ENCODE measurements around the gene KCNMA1.

Gene KCNMA1

GRCh38 chr10:77229704-77230103 is 407.9 kb downstream of the KCNMA1 start:
- no peak for DNase-seq (ENCODE audit: low read depth in 2 of 3, low spot score in 2 of 3)

GRCh38 chr10:77228559-77228958 is 409.0 kb downstream of the KCNMA1 start:
- no peak for DNase-seq (ENCODE audit: low read depth in 2 of 3, low spot score in 2 of 3)

- DNase-seq (ENCODE audit: low read depth in 2 of 3, low spot score in 2 of 3): no peak
These were observed 410.6 kb downstream of the KCNMA1 start for GRCh38 chr10:77226853-77227565.

- DNase-seq (ENCODE audit: low read depth in 2 of 3, low spot score in 2 of 3): no peak
These were observed 411.2 kb downstream of the KCNMA1 start for GRCh38 chr10:77226452-77226851.

GRCh38 chr10:77226020-77226419 is 411.6 kb downstream of the KCNMA1 start:
- DNase-seq (ENCODE audit: low read depth in 2 of 3, low spot score in 2 of 3): no peak

- no peak for DNase-seq (ENCODE audit: low read depth in 2 of 3, low spot score in 2 of 3)
These were observed 413.8 kb downstream of the KCNMA1 start for GRCh38 chr10:77223526-77224460.

- no peak for DNase-seq (ENCODE audit: low read depth in 2 of 3, low spot score in 2 of 3)
These were observed 417.5 kb downstream of the KCNMA1 start for GRCh38 chr10:77220150-77220549.

GRCh38 chr10:77219046-77219445 is 418.6 kb downstream of the KCNMA1 start:
- DNase-seq (ENCODE audit: low read depth in 2 of 3, low spot score in 2 of 3): no peak

- DNase-seq (ENCODE audit: low read depth in 2 of 3, low spot score in 2 of 3): no peak
These were observed 422.8 kb downstream of the KCNMA1 start for GRCh38 chr10:77214799-77215198.

GRCh38 chr10:77212632-77213031 is 425.0 kb downstream of the KCNMA1 start:
- DNase-seq (ENCODE audit: low read depth in 2 of 3, low spot score in 2 of 3): no peak

- no peak for DNase-seq (ENCODE audit: low read depth in 2 of 3, low spot score in 2 of 3)
These were observed 427.0 kb downstream of the KCNMA1 start for GRCh38 chr10:77210645-77211044.

GRCh38 chr10:77208684-77209256 is 428.8 kb downstream of the KCNMA1 start:
- no peak for DNase-seq (ENCODE audit: low read depth in 2 of 3, low spot score in 2 of 3)

- no peak for DNase-seq (ENCODE audit: low read depth in 2 of 3, low spot score in 2 of 3)
These were observed 429.8 kb downstream of the KCNMA1 start for GRCh38 chr10:77207828-77208185.

GRCh38 chr10:77207182-77207827 is 430.3 kb downstream of the KCNMA1 start:
- DNase-seq (ENCODE audit: low read depth in 2 of 3, low spot score in 2 of 3): no peak

- DNase-seq (ENCODE audit: low read depth in 2 of 3, low spot score in 2 of 3): no peak
These were observed 432.5 kb downstream of the KCNMA1 start for GRCh38 chr10:77205135-77205534.

GRCh38 chr10:77204171-77204570 is 433.4 kb downstream of the KCNMA1 start:
- DNase-seq (ENCODE audit: low read depth in 2 of 3, low spot score in 2 of 3): no peak

GRCh38 chr10:77202857-77203256 is 434.8 kb downstream of the KCNMA1 start:
- no peak for DNase-seq (ENCODE audit: low read depth in 2 of 3, low spot score in 2 of 3)

GRCh38 chr10:77201135-77202106 is 436.2 kb downstream of the KCNMA1 start:
- no peak for DNase-seq (ENCODE audit: low read depth in 2 of 3, low spot score in 2 of 3)

- DNase-seq (ENCODE audit: low read depth in 2 of 3, low spot score in 2 of 3): no peak
These were observed 440.1 kb downstream of the KCNMA1 start for GRCh38 chr10:77197544-77197943.

GRCh38 chr10:77196614-77197013 is 441.0 kb downstream of the KCNMA1 start:
- no peak for DNase-seq (ENCODE audit: low read depth in 2 of 3, low spot score in 2 of 3)

Measured in activated CD8-positive, alpha-beta memory T cell treated with anti-CD3 and anti-CD28 coated beads for 48 hours (primary cell).